IMR-90 (cell line): ENCODE data around the gene NF2. TPM values are rescaled to one million over a fixed set of nuclear protein-coding genes. Genes with fewer than 3 reads are reported as not detected.

ENCODE experiments used
- ATAC-seq: fragments of 200-7000 bp; cut with Tn5 transposase; 2 replicates; pipeline ENCODE4 v1.9.1; 2020; ENCODE audit warnings: low read depth, mild to moderate bottlenecking, moderate library complexity
- BruUV-seq: library from RNA; stranded (reverse); fragments of 400-500 nt; replicated peaks from 2 replicates; lab custom pipeline; 2021; lab: Mats Ljungman, UMichigan
- CTCF ChIA-PET: fragments of 300-600 bp; formaldehyde crosslinking; extraction: SDS; loops from one replicate; lab custom pipeline; 2021; ENCODE audit warnings: antibody characterized with exemption; lab: Yijun Ruan, JAX
- POLR2A ChIA-PET: fragments of 300-600 bp; sonication (Branson Sonifier 250); formaldehyde crosslinking; loops from one replicate; lab custom pipeline; 2022; ENCODE audit warnings: antibody characterized with exemption; ENCODE audit not compliant: unreplicated experiment; lab: Charles Lee
- DNase-seq: peaks from one replicate; pipeline ENCODE4 v3.0.0; 2013
- H2AFZ ChIP-seq: replicated peaks from 2 replicates; pipeline ENCODE3; 2013; ENCODE audit warnings: low read length, mild to moderate bottlenecking; ENCODE audit not compliant: poor library complexity
- H2AK5ac ChIP-seq: 2 replicates; pipeline ENCODE4 v1.6.1; 2013; ENCODE audit warnings: low read depth, low read length, inconsistent platforms
- H2AK9ac ChIP-seq: replicated peaks from 2 replicates; pipeline ENCODE3; 2013; ENCODE audit warnings: mild to moderate bottlenecking, low read depth, low read length, moderate library complexity; ENCODE audit not compliant: poor library complexity
- H2BK120ac ChIP-seq: 2 replicates; pipeline ENCODE4 v1.6.1; 2013; ENCODE audit warnings: low read depth, low read length, inconsistent platforms
- H2BK15ac ChIP-seq: 3 replicates; pipeline ENCODE4 v1.6.1; 2013; ENCODE audit warnings: low read depth, low read length, inconsistent platforms
- H2BK20ac ChIP-seq: 2 replicates; pipeline ENCODE4 v1.6.1; 2013; ENCODE audit warnings: low read depth, mild to moderate bottlenecking, inconsistent platforms, low read length, moderate library complexity
- H2BK5ac ChIP-seq: 2 replicates; pipeline ENCODE4 v1.6.1; 2013; ENCODE audit warnings: mild to moderate bottlenecking, low read depth, low read length, inconsistent platforms; ENCODE audit not compliant: poor library complexity, severe bottlenecking
- H3K14ac ChIP-seq: replicated peaks from 2 replicates; pipeline ENCODE4 v1.6.1; 2013; ENCODE audit warnings: low read depth, low read length, inconsistent platforms
- H3K18ac ChIP-seq: 2 replicates; pipeline ENCODE4 v1.6.1; 2013; ENCODE audit warnings: low read depth, low read length, control low read depth
- H3K23ac ChIP-seq: 2 replicates; pipeline ENCODE4 v1.6.1; 2013; ENCODE audit warnings: low read depth, low read length, inconsistent platforms
- H3K27ac ChIP-seq: 2 replicates; pipeline ENCODE4 v1.5.1; 2013; ENCODE audit warnings: mild to moderate bottlenecking, control low read depth, low read length; ENCODE audit not compliant: insufficient read depth
- H3K27me3 ChIP-seq: 2 replicates; pipeline ENCODE4 v1.6.1; 2013; ENCODE audit warnings: low read length; ENCODE audit not compliant: control insufficient read depth, insufficient read depth
- H3K36me3 ChIP-seq: 2 replicates; pipeline ENCODE4 v1.6.1; 2013; ENCODE audit warnings: low read length, mixed read lengths; ENCODE audit not compliant: control insufficient read depth, insufficient read depth
- H3K4ac ChIP-seq: 2 replicates; pipeline ENCODE4 v1.6.1; 2013; ENCODE audit warnings: low read depth, low read length, inconsistent platforms
- H3K4me1 ChIP-seq: 2 replicates; pipeline ENCODE4 v1.6.1; 2013; ENCODE audit warnings: low read length, mixed read lengths; ENCODE audit not compliant: control insufficient read depth, insufficient read depth
- H3K4me2 ChIP-seq: 2 replicates; pipeline ENCODE4 v1.6.1; 2013; ENCODE audit warnings: low read depth, mild to moderate bottlenecking, control low read depth, low read length, moderate library complexity
- H3K4me3 ChIP-seq: 2 replicates; pipeline ENCODE4 v1.5.1; 2013; ENCODE audit warnings: low read depth, mild to moderate bottlenecking, control low read depth, low read length, moderate library complexity; ENCODE audit not compliant: insufficient read depth
- H3K56ac ChIP-seq: 2 replicates; pipeline ENCODE4 v1.6.1; 2013; ENCODE audit warnings: low read length, inconsistent platforms; ENCODE audit not compliant: insufficient read depth; ENCODE audit errors: extremely low read depth
- H3K79me1 ChIP-seq, 2 experiments: 2 replicates each; pipeline ENCODE4 v1.6.1; 2013; ENCODE audit warnings: low read length in 2 of 2, inconsistent platforms in 1 of 2, low read depth in 1 of 2
- H3K9ac ChIP-seq: 2 replicates; pipeline ENCODE4 v1.6.1; 2013; ENCODE audit warnings: low read depth, low read length, control low read depth
- H3K9me1 ChIP-seq: 2 replicates; pipeline ENCODE4 v1.6.1; 2013; ENCODE audit warnings: low read length, inconsistent platforms; ENCODE audit not compliant: insufficient read depth
- H3K9me3 ChIP-seq: 2 replicates; pipeline ENCODE4 v1.6.1; 2013; ENCODE audit warnings: low read length; ENCODE audit not compliant: control insufficient read depth, insufficient read depth
- H4K20me1 ChIP-seq: 2 replicates; pipeline ENCODE4 v1.6.1; 2013; ENCODE audit warnings: low read length, inconsistent platforms; ENCODE audit not compliant: insufficient read depth
- H4K5ac ChIP-seq: 2 replicates; pipeline ENCODE4 v1.6.1; 2013; ENCODE audit warnings: mild to moderate bottlenecking, low read depth, low read length, control low read depth
- H4K8ac ChIP-seq, 2 experiments: 2 replicates each; pipeline ENCODE4 v1.6.1; 2013; ENCODE audit warnings: low read depth in 2 of 2, low read length in 2 of 2, control low read depth in 1 of 2, inconsistent platforms in 1 of 2
- H4K91ac ChIP-seq: 2 replicates; pipeline ENCODE4 v1.6.1; 2013; ENCODE audit warnings: low read depth, low read length, inconsistent platforms; ENCODE audit not compliant: insufficient read depth
- BHLHE40 ChIP-seq: fragments of 150-350 bp; IDR thresholded peaks from 2 replicates; pipeline ENCODE4 v1.6.1; 2016; ENCODE audit warnings: mild to moderate bottlenecking, low read depth, low read length
- FOS ChIP-seq: fragments of 150-350 bp; IDR thresholded peaks from 2 replicates; pipeline ENCODE4 v1.6.1; 2016; ENCODE audit warnings: low read depth, low read length
- MXI1 ChIP-seq: IDR thresholded peaks from 2 replicates; pipeline ENCODE4 v1.6.1; 2012; ENCODE audit warnings: low read depth, mild to moderate bottlenecking, low read length, moderate library complexity, borderline replicate concordance
- POLR2A ChIP-seq: IDR thresholded peaks from 2 replicates; pipeline ENCODE4 v1.6.1; 2012; ENCODE audit warnings: mild to moderate bottlenecking, low read depth, low read length
- RAD21 ChIP-seq: IDR thresholded peaks from 2 replicates; pipeline ENCODE4 v1.6.1; 2012; ENCODE audit warnings: low read length, improper control_type of control experiment
- SMC3 ChIP-seq: fragments of 150-350 bp; IDR thresholded peaks from 2 replicates; pipeline ENCODE4 v1.6.1; 2016; ENCODE audit warnings: low read depth, mild to moderate bottlenecking, antibody characterized with exemption, low read length, moderate library complexity
- WGBS, 2 experiments: methylation state at CpG; one replicate each; pipeline versions ENCODE4 v1.1.5 to v1.1.7; 2013; ENCODE audit warnings: missing lambda C conversion rate in 2 of 2; ENCODE audit not compliant: insufficient read length in 1 of 2; ENCODE audit errors: extremely low coverage in 2 of 2; 5-methylcytosine and 5-hydroxymethylcytosine counted together
- dilution Hi-C: fragments of 300-500 bp; cut with HindIII; formaldehyde crosslinking; loops from one replicate; pipeline ENCODE4 v1.14.3; 2018; ENCODE audit warnings: low sequenced_read_pairs; ENCODE audit not compliant: unreplicated experiment
- in situ Hi-C: fragments of 300-500 bp; cut with MboI; formaldehyde crosslinking; loops from 3 replicates; pipeline ENCODE4 v1.14.3; 2019; ENCODE audit warnings: low sequenced_read_pairs, inconsistent platforms, mixed read lengths
- intact Hi-C: fragments of 100-400 bp; cut with micrococcal nuclease; formaldehyde crosslinking; loops from 2 replicates; pipeline ENCODE4 v1.10.0; 2022
- polyA plus RNA-seq, 3 experiments: library from polyadenylated mRNA; depleted of rRNA; stranded (reverse); fragments of >200 nt; gene quantifications; 2 replicates each; pipeline ENCODE4 v1.2.3, GENCODE V29; 2012; ENCODE audit warnings: low replicate concordance in 1 of 3
- total RNA-seq: library from RNA; depleted of rRNA; stranded (reverse); fragments of >200 nt; gene quantifications from 2 replicates; pipeline ENCODE4 v1.2.3, GENCODE V29; 2012
- TF ChIP-seq, protein P1 (sequence below): conservative IDR thresholded peaks from 2 replicates; pipeline ENCODE4 v1.5.1; 2012; ENCODE audit warnings: mild to moderate bottlenecking, low read depth, low read length, improper control_type of control experiment
- TF ChIP-seq, protein P2 (sequence below): fragments of 150-350 bp; IDR thresholded peaks from 2 replicates; pipeline ENCODE4 v1.6.1; 2017; ENCODE audit warnings: mild to moderate bottlenecking, antibody characterized with exemption, low read length, low read depth
- TF ChIP-seq, protein P3 (sequence below): fragments of 150-350 bp; IDR thresholded peaks from 2 replicates; pipeline ENCODE4 v1.6.1; 2016; ENCODE audit warnings: low read depth, mild to moderate bottlenecking, low read length, moderate library complexity, borderline replicate concordance

Gene NF2
- total and polyA plus RNA-seq, 2 of the 4 experiments (the other 2 are of a cell fraction), result 59.0 to 151 TPM

DNA sequence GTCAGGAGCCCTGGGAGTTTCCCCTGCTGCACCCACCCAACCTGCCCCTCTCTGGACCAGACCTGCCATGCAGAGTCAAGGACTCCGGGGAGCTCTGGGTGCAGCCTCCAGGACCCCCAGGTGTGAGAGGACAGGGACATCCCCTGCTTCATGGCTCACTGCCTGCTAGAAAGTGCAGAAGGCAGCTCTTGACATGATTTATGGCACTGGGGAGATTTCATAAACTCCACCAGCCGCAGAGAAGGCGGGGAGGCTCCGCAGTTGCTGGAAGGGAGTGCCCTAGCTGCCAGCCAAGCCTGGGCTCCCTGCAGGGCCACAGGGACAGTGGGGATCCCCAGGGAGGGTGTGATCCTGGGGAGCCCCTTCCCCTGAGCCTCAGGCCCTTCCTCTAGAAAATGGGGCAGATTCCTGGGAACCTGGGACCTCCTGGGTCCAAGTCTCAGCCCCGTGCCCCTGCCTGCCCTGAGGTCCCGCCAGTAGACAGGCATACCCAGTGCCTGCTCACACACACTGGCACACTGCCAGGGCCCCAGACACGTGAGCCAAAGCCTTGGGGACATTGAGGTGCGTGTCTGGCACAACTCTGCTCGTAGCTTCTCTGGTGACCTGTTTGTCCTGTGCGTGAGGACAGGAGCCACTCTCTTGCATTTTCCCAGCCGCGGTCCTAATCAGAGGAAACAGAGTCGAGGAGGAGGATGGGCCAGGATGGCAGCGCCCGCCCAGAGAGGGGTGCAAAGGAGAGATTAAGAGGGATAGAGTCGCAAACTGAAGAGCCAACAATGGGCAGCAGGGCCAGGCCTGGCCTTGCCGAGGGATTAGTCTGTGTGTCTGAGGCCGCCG is 130.1 kb downstream of the NF2 start (continued):
- TF ChIP-seq, protein P1, sequence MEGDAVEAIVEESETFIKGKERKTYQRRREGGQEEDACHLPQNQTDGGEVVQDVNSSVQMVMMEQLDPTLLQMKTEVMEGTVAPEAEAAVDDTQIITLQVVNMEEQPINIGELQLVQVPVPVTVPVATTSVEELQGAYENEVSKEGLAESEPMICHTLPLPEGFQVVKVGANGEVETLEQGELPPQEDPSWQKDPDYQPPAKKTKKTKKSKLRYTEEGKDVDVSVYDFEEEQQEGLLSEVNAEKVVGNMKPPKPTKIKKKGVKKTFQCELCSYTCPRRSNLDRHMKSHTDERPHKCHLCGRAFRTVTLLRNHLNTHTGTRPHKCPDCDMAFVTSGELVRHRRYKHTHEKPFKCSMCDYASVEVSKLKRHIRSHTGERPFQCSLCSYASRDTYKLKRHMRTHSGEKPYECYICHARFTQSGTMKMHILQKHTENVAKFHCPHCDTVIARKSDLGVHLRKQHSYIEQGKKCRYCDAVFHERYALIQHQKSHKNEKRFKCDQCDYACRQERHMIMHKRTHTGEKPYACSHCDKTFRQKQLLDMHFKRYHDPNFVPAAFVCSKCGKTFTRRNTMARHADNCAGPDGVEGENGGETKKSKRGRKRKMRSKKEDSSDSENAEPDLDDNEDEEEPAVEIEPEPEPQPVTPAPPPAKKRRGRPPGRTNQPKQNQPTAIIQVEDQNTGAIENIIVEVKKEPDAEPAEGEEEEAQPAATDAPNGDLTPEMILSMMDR, result no peak

DNA sequence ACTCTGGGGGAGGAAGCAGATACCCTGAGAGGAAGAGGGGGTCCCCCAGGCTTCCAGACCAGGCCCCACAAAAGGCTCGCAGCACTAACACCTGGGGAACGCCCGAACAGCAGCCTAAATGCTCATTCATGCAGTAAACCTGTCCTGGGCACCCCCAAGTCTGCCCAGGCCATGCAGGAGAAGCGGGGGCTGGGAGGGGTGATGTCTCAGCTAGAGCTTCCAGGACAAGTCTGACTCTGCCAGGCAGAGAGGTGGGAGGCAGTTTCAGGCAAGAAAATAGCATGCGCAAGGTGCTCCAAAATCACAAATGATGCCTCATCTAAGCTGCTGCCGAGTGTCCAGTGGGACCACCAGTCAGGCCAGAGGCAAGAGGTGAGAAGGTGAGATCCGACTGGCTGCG is 131.0 kb downstream of the NF2 start:
- Histone ChIP-seq H2AFZ (no peak overlapping the region), H3K4me2 (no peak overlapping the region), H2BK120ac (no peak overlapping the region), H3K56ac (no peak overlapping the region), H2BK15ac (no peak overlapping the region), H3K36me3 (peaks cover 12% of the 10 kb centered on the region), H3K9ac (no peak overlapping the region), H3K23ac (no peak overlapping the region), H3K9me1 (no peaks in the 10 kb centered on the region), H3K4me3 (no peak overlapping the region), H2BK5ac (no peak overlapping the region), H2AK5ac (no peak overlapping the region), H3K18ac (no peak overlapping the region), H4K91ac (no peak overlapping the region), H3K27me3 (no peaks in the 10 kb centered on the region), H4K5ac (no peak overlapping the region), H2BK20ac (no peak overlapping the region), H4K20me1 (no peaks in the 10 kb centered on the region), H3K4ac (no peak overlapping the region), H4K8ac (no peak overlapping the region), H3K79me1 (no peaks in the 10 kb centered on the region), H3K27ac (no peak overlapping the region), H2AK9ac (no peak overlapping the region), H3K14ac (no peak overlapping the region), H3K4me1 (no peaks in the 10 kb centered on the region), H3K9me3 (no peaks in the 10 kb centered on the region)
- ATAC-seq, result no peak
- intact Hi-C loops, result no loop called here
- dilution Hi-C loops, result no loop called here
- 81% methylated on average over 5 of the region's 8 CpGs; no CpG with 5 or more reads in 1 of the 2 experiments for WGBS, 2 experiments
- CTCF ChIA-PET, result no interaction called here
- BruUV-seq, result no TSS peak
- in situ Hi-C loops, result no loop called here
- POLR2A ChIA-PET, result no interaction called here
- DNase-seq, result no peak
- TF ChIP-seq RAD21, result no peak
- TF ChIP-seq, protein P2, sequence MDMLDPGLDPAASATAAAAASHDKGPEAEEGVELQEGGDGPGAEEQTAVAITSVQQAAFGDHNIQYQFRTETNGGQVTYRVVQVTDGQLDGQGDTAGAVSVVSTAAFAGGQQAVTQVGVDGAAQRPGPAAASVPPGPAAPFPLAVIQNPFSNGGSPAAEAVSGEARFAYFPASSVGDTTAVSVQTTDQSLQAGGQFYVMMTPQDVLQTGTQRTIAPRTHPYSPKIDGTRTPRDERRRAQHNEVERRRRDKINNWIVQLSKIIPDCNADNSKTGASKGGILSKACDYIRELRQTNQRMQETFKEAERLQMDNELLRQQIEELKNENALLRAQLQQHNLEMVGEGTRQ, result no peak
- TF ChIP-seq SMC3, result no peak
- TF ChIP-seq, protein P3, sequence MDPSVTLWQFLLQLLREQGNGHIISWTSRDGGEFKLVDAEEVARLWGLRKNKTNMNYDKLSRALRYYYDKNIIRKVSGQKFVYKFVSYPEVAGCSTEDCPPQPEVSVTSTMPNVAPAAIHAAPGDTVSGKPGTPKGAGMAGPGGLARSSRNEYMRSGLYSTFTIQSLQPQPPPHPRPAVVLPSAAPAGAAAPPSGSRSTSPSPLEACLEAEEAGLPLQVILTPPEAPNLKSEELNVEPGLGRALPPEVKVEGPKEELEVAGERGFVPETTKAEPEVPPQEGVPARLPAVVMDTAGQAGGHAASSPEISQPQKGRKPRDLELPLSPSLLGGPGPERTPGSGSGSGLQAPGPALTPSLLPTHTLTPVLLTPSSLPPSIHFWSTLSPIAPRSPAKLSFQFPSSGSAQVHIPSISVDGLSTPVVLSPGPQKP, result no peak
- TF ChIP-seq BHLHE40, result no peak
- TF ChIP-seq MXI1, result no peak
- TF ChIP-seq, protein P1, result no peak
- TF ChIP-seq POLR2A, result no peak
- TF ChIP-seq FOS, result no peak
